ENCODE measurements around the gene ZNF407. TPM values are rescaled to one million over a fixed set of nuclear protein-coding genes. Genes with fewer than 3 reads are reported as not detected.

Gene ZNF407
- total RNA-seq, 6 experiments from 2014 or later: 4.3 to 8.0 (median 5.7) TPM

DNA sequence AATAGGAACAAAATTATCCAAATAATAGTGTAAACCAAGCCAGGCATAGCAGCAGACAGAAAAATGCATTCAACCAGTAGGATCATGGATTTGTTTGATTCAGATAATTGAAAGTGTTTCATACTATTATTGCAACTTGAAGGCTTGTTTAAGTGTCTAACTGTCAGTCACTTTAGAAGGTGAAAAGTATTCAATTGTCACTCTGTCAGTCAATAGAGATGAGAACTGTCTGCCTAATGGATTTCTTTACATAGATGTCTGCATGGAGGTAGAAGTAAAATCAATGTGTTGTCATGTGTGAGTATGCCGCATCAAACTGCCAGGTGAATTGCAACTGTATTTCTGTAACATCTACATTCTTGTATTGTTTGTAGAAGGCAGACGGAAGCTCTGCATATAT is 65.0 kb downstream of the ZNF407 start:
- 68% methylated on average over 2 of the region's 2 CpGs for WGBS (ENCODE audit: insufficient coverage, low coverage, low lambda C conversion rate, missing lambda C conversion rate)
- no peaks in the 10 kb centered on the region for H3K36me3 ChIP-seq
- no peaks in the 10 kb centered on the region for H3K27me3 ChIP-seq
- H3K27ac ChIP-seq: no peak overlapping the region
- no peaks in the 10 kb centered on the region for H3K9me3 ChIP-seq
- no peaks in the 10 kb centered on the region for H3K4me1 ChIP-seq
- no peak overlapping the region for H3K4me3 ChIP-seq
- ATAC-seq (no peak), DNase-seq (no peak)
- intact Hi-C loops (cut with DNase I): no loop called here
- TF ChIP-seq CTCF (IDR thresholded peaks at IDR 0.05): no peak
- no peak for TF ChIP-seq POLR2A (IDR thresholded peaks at IDR 0.05)

DNA sequence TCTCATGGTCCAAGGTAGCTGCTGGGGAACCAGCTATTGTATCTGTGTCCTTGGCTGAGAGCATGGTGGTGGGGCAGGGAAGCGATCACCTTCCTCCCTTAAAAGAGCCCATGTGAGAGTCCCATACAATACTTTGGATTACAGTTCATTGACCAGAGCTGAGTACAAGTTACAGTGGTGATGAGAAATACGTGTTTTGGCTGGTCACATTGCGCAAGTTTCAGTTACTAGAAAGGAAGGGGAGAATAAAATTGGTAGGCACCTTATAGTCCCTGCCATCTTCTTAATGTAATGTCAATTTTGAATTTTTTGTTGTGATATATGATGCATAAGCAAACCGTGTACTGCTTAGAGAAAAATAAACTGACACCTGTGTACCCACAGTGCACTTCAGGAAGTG is 67.7 kb downstream of the ZNF407 start:
- DNase-seq (no peak), ATAC-seq (no peak)
- intact Hi-C loops (cut with DNase I): no loop called here
- Histone ChIP-seq H3K27me3 (no peaks in the 10 kb centered on the region), H3K4me1 (no peaks in the 10 kb centered on the region), H3K4me3 (no peak overlapping the region), H3K36me3 (no peaks in the 10 kb centered on the region), H3K9me3 (no peaks in the 10 kb centered on the region), H3K27ac (no peak overlapping the region)
- TF ChIP-seq CTCF (IDR thresholded peaks at IDR 0.05) (no peak), POLR2A (IDR thresholded peaks at IDR 0.05) (no peak)
- WGBS (ENCODE audit: insufficient coverage, low coverage, low lambda C conversion rate, missing lambda C conversion rate): 84% methylated on average over 4 of the region's 4 CpGs

GRCh38 chr18:74665905-74666304 is 68.2 kb downstream of the ZNF407 start:
- intact Hi-C loops (cut with DNase I): no loop called here
- Histone ChIP-seq H3K4me1 (no peaks in the 10 kb centered on the region), H3K27ac (no peak overlapping the region), H3K9me3 (no peaks in the 10 kb centered on the region), H3K4me3 (no peak overlapping the region), H3K36me3 (no peaks in the 10 kb centered on the region), H3K27me3 (no peaks in the 10 kb centered on the region)
- WGBS (ENCODE audit: insufficient coverage, low coverage, low lambda C conversion rate, missing lambda C conversion rate): 85% methylated on average over 3 of the region's 9 CpGs
- ATAC-seq (no peak), DNase-seq (no peak)
- TF ChIP-seq POLR2A (IDR thresholded peaks at IDR 0.05) (no peak), CTCF (IDR thresholded peaks at IDR 0.05) (no peak)

DNA sequence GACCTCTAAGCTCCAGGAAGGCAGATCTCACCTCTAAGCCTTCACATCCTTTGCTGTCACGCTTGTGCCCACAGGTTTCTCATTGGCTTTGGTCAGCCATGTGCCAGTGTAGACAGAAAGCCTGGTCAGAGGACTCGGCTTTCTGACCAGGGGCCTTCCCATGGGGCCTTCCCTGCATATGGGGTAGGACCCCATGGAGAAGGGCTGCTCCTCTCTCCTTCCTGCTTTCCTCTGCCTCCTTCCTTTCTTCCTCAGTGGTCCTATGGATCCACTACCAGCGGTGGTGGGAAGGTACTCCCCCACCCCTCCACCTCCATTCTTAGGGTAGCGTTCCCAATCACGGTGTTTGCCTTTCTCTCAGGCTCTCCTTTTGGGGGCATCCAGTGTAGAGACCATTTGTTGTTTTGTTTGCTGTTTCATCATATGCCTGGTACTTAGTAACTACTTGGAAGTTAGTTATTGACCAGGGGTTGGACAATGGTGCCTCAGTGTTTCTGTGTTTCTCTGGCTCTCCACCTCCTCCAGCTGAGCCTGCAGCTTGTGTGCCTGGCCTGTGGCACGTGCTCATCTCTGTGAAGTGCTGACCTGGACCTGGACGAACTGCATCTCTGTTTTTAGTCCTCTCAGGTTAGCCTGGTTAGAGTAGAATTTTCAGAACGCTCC is 71.6 kb downstream of the ZNF407 start:
- DNase-seq: no peak
- no peaks in the 10 kb centered on the region for H3K4me1 ChIP-seq
- H3K9me3 ChIP-seq: no peaks in the 10 kb centered on the region
- no peak overlapping the region for H3K27ac ChIP-seq
- ATAC-seq: peak in 1 of 4 donors; percentile 16
- WGBS (ENCODE audit: insufficient coverage, low coverage, low lambda C conversion rate, missing lambda C conversion rate): 66% methylated on average over 8 of the region's 8 CpGs
- H3K27me3 ChIP-seq: no peaks in the 10 kb centered on the region
- intact Hi-C loops (cut with DNase I): no loop called here
- H3K36me3 ChIP-seq: no peaks in the 10 kb centered on the region
- H3K4me3 ChIP-seq: no peak overlapping the region
- TF ChIP-seq POLR2A (IDR thresholded peaks at IDR 0.05) (no peak), CTCF (IDR thresholded peaks at IDR 0.05) (no peak)

DNA sequence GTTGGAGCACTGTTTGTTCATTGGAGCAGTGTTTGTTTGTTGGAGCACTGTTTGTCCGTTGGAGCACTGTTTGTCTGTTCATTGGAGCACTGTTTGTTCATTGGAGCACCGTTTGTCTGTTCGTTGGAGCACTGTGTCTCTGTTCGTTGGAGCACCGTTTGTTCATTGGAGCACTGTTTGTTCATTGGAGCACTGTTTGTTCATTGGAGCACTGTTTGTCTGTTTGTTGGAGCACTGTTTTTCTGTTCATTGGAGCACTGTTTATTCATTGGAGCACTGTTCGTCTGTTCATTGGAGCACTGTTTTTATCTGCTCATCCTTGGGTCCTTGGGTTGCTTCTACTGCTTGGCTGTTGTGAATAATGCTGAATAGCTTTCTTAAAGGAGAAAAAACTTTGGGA is 74.7 kb downstream of the ZNF407 start:
- TF ChIP-seq POLR2A (IDR thresholded peaks at IDR 0.05) (no peak), CTCF (IDR thresholded peaks at IDR 0.05) (no peak)
- Histone ChIP-seq H3K4me1 (no peaks in the 10 kb centered on the region), H3K9me3 (no peaks in the 10 kb centered on the region), H3K27me3 (no peaks in the 10 kb centered on the region), H3K4me3 (no peak overlapping the region), H3K36me3 (no peaks in the 10 kb centered on the region), H3K27ac (no peak overlapping the region)
- ATAC-seq: no peak
- intact Hi-C loops (cut with DNase I): no loop called here
- no peak for DNase-seq
- 61% methylated on average over 6 of the region's 6 CpGs for WGBS (ENCODE audit: insufficient coverage, low coverage, low lambda C conversion rate, missing lambda C conversion rate)
